ENCODE data around the gene SERPINB2.
"Not testable (repeated sequence)": the region's sequence is repeated elsewhere in the genome, so short reads cannot be mapped to it uniquely, and the experiment has no call there.

The SERPINB2 gene

GRCh38 chr18:63936156-63936931, 48.8 kb downstream of the SERPINB2 start:
- DNase-seq (ENCODE audit: low read depth, low spot score), result peak; percentile 3

GRCh38 chr18:63936932-63937393, 49.5 kb downstream of the SERPINB2 start:
- DNase-seq (ENCODE audit: low read depth, low spot score), result no peak

- no peak for DNase-seq (ENCODE audit: low read depth, low spot score)
Measured at GRCh38 chr18:63940008-63940407, 52.5 kb downstream of the SERPINB2 start.

GRCh38 chr18:63940543-63941050, 53.1 kb downstream of the SERPINB2 start:
- not testable (repeated sequence) for DNase-seq (ENCODE audit: low read depth, low spot score)

GRCh38 chr18:63947051-63947790, 59.7 kb downstream of the SERPINB2 start:
- DNase-seq (ENCODE audit: low read depth, low spot score), result no peak

- DNase-seq (ENCODE audit: low read depth, low spot score), result no peak
Measured at GRCh38 chr18:63949068-63949737, 61.7 kb downstream of the SERPINB2 start, which contains the start of gene HMSD. Gene HMSD (plus strand): TSS chr18:63949301. CDS start chr18:63953456, 4,155 bp downstream.

GRCh38 chr18:63951302-63951705, 63.8 kb downstream of the SERPINB2 start:
- no peak for DNase-seq (ENCODE audit: low read depth, low spot score)
